GM12872 (cell line): ENCODE results near the gene GPR31.

ENCODE experiments used
- CTCF ChIP-seq: IDR thresholded peaks from 3 replicates; pipeline ENCODE4 v1.5.1; 2011; ENCODE audit warnings: low read depth, mild to moderate bottlenecking, low read length, moderate library complexity; ENCODE audit not compliant: insufficient read depth

Gene GPR31

GRCh38 chr6:167134448-167135328 lies 23.1 kb downstream of the GPR31 start:
- no peak for TF ChIP-seq CTCF

- TF ChIP-seq CTCF: no peak
Measured at GRCh38 chr6:167130712-167131684, 26.8 kb downstream of the GPR31 start.

GRCh38 chr6:167130008-167130677 lies 27.6 kb downstream of the GPR31 start:
- no peak for TF ChIP-seq CTCF

- TF ChIP-seq CTCF: no peak
Measured at GRCh38 chr6:167129562-167129961, 28.2 kb downstream of the GPR31 start.

- TF ChIP-seq CTCF: no peak
Measured at GRCh38 chr6:167129159-167129558, 28.6 kb downstream of the GPR31 start.

- TF ChIP-seq CTCF: no peak
Measured at GRCh38 chr6:167127785-167128531, 29.8 kb downstream of the GPR31 start.
